ENCODE results near the gene TRIM24. TPM values are rescaled to one million over a fixed set of nuclear protein-coding genes. Genes with fewer than 3 reads are reported as not detected.

Gene TRIM24
- total and polyA plus RNA-seq, 2 of the 13 experiments (the other 11 are each of a cell fraction or from before 2014, with no cell fraction given): 100 to 106 TPM

- TF ChIP-seq SP1 (IDR thresholded peaks at IDR 0.05) (0 out of 2 replicates have a peak, but pooled peaks have one; percentile 31), SP1 (CRISPR knock-in tag; IDR thresholded peaks at IDR 0.05) (peak; percentile 56), KMT2A (CRISPR knock-in tag; IDR thresholded peaks at IDR 0.05) (no peak), ZBTB21 (CRISPR knock-in tag; IDR thresholded peaks at IDR 0.05) (no peak), RFX1 (IDR thresholded peaks at IDR 0.05) (no peak), RFX3 (CRISPR knock-in tag; IDR thresholded peaks at IDR 0.05) (no peak), PHF21A (CRISPR knock-in tag; IDR thresholded peaks at IDR 0.05) (peak; percentile 38; the same call in 1 of the 2 replicates), TIGD3 (CRISPR knock-in tag; IDR thresholded peaks at IDR 0.05; ENCODE audit: borderline replicate concordance) (no peak), KLF11 (CRISPR knock-in tag; IDR thresholded peaks at IDR 0.05) (no peak), GATAD2A (CRISPR knock-in tag; IDR thresholded peaks at IDR 0.05) (no peak), CERS6 (CRISPR knock-in tag; IDR thresholded peaks at IDR 0.05) (no peak), ZNF225 (CRISPR knock-in tag; IDR thresholded peaks at IDR 0.05) (no peak), SIN3B (IDR thresholded peaks at IDR 0.05; ENCODE audit: low read length) (no peak), NR1H2 (CRISPR knock-in tag; IDR thresholded peaks at IDR 0.05; ENCODE audit: borderline replicate concordance, low read depth) (no peak), HNF1A (IDR thresholded peaks at IDR 0.05; ENCODE audit: low read depth) (no peak), HNF1A (CRISPR knock-in tag; IDR thresholded peaks at IDR 0.05; ENCODE audit: borderline replicate concordance) (no peak), TMF1 (CRISPR knock-in tag; IDR thresholded peaks at IDR 0.05; ENCODE audit: low read depth) (no peak), ARID5B (CRISPR knock-in tag; IDR thresholded peaks at IDR 0.05) (0 out of 2 replicates have a peak, but pooled peaks have one; percentile 7), HOXD1 (CRISPR knock-in tag; IDR thresholded peaks at IDR 0.05) (no peak), TSC22D2 (CRISPR knock-in tag; IDR thresholded peaks at IDR 0.05; ENCODE audit: borderline replicate concordance) (no peak), JUNB (CRISPR knock-in tag; IDR thresholded peaks at IDR 0.05; ENCODE audit: borderline replicate concordance) (no peak), DNMT3B (CRISPR knock-in tag; conservative IDR thresholded peaks at IDR 0.05) (no peak), NBN (conservative IDR thresholded peaks at IDR 0.05) (no peak)
Measured at GRCh38 chr7:138459413-138460175, 465 bp upstream of the TRIM24 start (continued).
